Neuronal stem cell (in vitro differentiated cells): ENCODE measurements around the gene LMBR1L.

Experiments used
- DNase-seq: peaks from one replicate; pipeline ENCODE4 v3.0.0-alpha.2; 2013; ENCODE audit warnings: low spot score
- H2AFZ ChIP-seq: one replicate; pipeline ENCODE4 v1.6.1; 2013; ENCODE audit warnings: mild to moderate bottlenecking, low read length, inconsistent platforms
- H2AK5ac ChIP-seq: 2 replicates; pipeline ENCODE4 v1.6.1; 2013; ENCODE audit warnings: low read depth, mild to moderate bottlenecking, inconsistent platforms, low read length, moderate library complexity, mixed read lengths
- H2BK120ac ChIP-seq: 2 replicates; pipeline ENCODE4 v1.6.1; 2013; ENCODE audit warnings: low read depth, mild to moderate bottlenecking, inconsistent platforms, low read length, moderate library complexity, mixed read lengths
- H2BK12ac ChIP-seq: one replicate; pipeline ENCODE4 v1.6.1; 2013; ENCODE audit warnings: low read length, inconsistent platforms
- H2BK15ac ChIP-seq: 2 replicates; pipeline ENCODE4 v1.6.1; 2013; ENCODE audit warnings: mild to moderate bottlenecking, low read length, inconsistent platforms, mixed read lengths
- H2BK5ac ChIP-seq: one replicate; pipeline ENCODE4 v1.6.1; 2013; ENCODE audit warnings: inconsistent platforms, mild to moderate bottlenecking, low read length, moderate library complexity
- H3K14ac ChIP-seq: one replicate; pipeline ENCODE4 v1.6.1; 2013; ENCODE audit warnings: low read length, inconsistent platforms
- H3K18ac ChIP-seq: 2 replicates; pipeline ENCODE4 v1.6.1; 2013; ENCODE audit warnings: low read length, inconsistent platforms
- H3K23ac ChIP-seq: 2 replicates; pipeline ENCODE4 v1.6.1; 2013; ENCODE audit warnings: low read depth, mild to moderate bottlenecking, mixed read lengths, low read length, inconsistent platforms; ENCODE audit not compliant: poor library complexity
- H3K27ac ChIP-seq: replicated peaks from 3 replicates; pipeline ENCODE4 v1.5.1; 2013; ENCODE audit warnings: low read length, inconsistent platforms
- H3K27me3 ChIP-seq, 3 experiments: 2 replicates each; pipeline ENCODE4 v1.6.1; 2013; ENCODE audit warnings: low read length in 3 of 3, mild to moderate bottlenecking in 2 of 3, inconsistent platforms in 1 of 3, low read depth in 1 of 3, mixed read lengths in 1 of 3, moderate library complexity in 1 of 3; ENCODE audit not compliant: control insufficient read depth in 3 of 3, insufficient read depth in 3 of 3
- H3K36me3 ChIP-seq, 2 donors: replicated peaks in 1 of 2; 2 replicates each; pipeline ENCODE4 v1.6.1; 2013; ENCODE audit warnings: low read length in 2 of 2; ENCODE audit not compliant: control insufficient read depth in 2 of 2, insufficient read depth in 2 of 2
- H3K4ac ChIP-seq: 2 replicates; pipeline ENCODE4 v1.6.1; 2013; ENCODE audit warnings: inconsistent platforms, mild to moderate bottlenecking, low read length, moderate library complexity
- H3K4me1 ChIP-seq, 2 donors: 1 replicate in 1 of 2; 2 replicates in 1 of 2; pipeline ENCODE4 v1.6.1; 2013; ENCODE audit warnings: low read length in 2 of 2, low read depth in 1 of 2; ENCODE audit not compliant: control insufficient read depth in 2 of 2, insufficient read depth in 1 of 2
- H3K4me2 ChIP-seq: one replicate; pipeline ENCODE4 v1.6.1; 2013; ENCODE audit warnings: mild to moderate bottlenecking, low read length, inconsistent platforms; ENCODE audit not compliant: insufficient read depth, poor library complexity, severe bottlenecking
- H3K4me3 ChIP-seq, 2 donors: 2 replicates each; pipeline ENCODE4 v1.5.1; 2013; ENCODE audit warnings: low read length in 2 of 2, mild to moderate bottlenecking in 2 of 2, inconsistent platforms in 1 of 2, moderate library complexity in 1 of 2
- H3K79me1 ChIP-seq: one replicate; pipeline ENCODE4 v1.6.1; 2013; ENCODE audit warnings: low read depth, mild to moderate bottlenecking, inconsistent platforms, low read length, moderate library complexity
- H3K9ac ChIP-seq: one replicate; pipeline ENCODE4 v1.6.1; 2013; ENCODE audit warnings: mild to moderate bottlenecking, low read depth, low read length, inconsistent platforms; ENCODE audit not compliant: poor library complexity
- H3K9me3 ChIP-seq, 2 donors: replicated peaks in 1 of 2; 2 replicates each; pipeline versions ENCODE3 to v1.6.1; 2013; ENCODE audit warnings: low read length in 2 of 2, mild to moderate bottlenecking in 2 of 2, inconsistent platforms in 1 of 2, low read depth in 1 of 2, mixed read lengths in 1 of 2, moderate library complexity in 1 of 2; ENCODE audit not compliant: control insufficient read depth in 2 of 2, insufficient read depth in 1 of 2
- H4K8ac ChIP-seq: one replicate; pipeline ENCODE4 v1.6.1; 2013; ENCODE audit warnings: low read depth, mild to moderate bottlenecking, inconsistent platforms, low read length, moderate library complexity
- H4K91ac ChIP-seq: one replicate; pipeline ENCODE4 v1.6.1; 2013; ENCODE audit warnings: low read length, low read depth, mild to moderate bottlenecking, inconsistent platforms; ENCODE audit not compliant: poor library complexity
- WGBS, 2 donors: extraction: QIAGEN DNeasy Blood & Tissue Kit; methylation state at CpG; one replicate each; pipeline ENCODE4 v1.1.7; 2013; ENCODE audit warnings: missing lambda C conversion rate in 2 of 2, mixed read lengths in 1 of 2; ENCODE audit not compliant: insufficient read length in 2 of 2, insufficient replicate concordance in 1 of 2; ENCODE audit errors: extremely low coverage in 2 of 2; 5-methylcytosine and 5-hydroxymethylcytosine counted together

The LMBR1L gene

DNA sequence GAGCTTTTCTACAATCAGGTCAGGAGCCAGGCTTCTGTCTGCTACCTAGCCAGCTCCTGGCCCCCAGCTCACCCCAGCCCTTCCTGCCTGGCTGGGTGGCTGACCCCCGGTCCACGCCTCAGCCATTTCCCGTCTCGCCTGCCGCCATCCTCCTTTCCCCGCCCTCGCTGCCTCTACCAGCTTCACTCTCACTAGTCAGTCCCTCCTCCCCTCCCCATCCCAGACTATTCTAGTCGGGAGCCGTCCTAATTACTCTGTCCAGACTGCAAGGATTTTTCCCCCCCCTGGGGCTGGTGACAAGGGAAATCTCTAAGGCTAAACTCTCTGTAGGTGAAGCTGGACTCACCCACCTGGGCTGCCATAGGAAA, 16.9 kb downstream of the LMBR1L start:
- Histone ChIP-seq H3K4me1 (peaks cover 19 to 36% of the 10 kb centered on the region in 2 donors), H3K14ac (peak overlapping the region; percentile 27), H3K18ac (peak overlapping the region; percentile 65), H2BK120ac (no peak overlapping the region), H2AK5ac (peak overlapping the region; percentile 90), H3K9me3 (peaks cover 2% of the 10 kb centered on the region in 2 donors), H3K9ac (no peak overlapping the region), H3K4ac (no peak overlapping the region), H3K27ac (no peak overlapping the region), H4K8ac (no peak overlapping the region), H2BK12ac (no peak overlapping the region), H2BK5ac (no peak overlapping the region), H2BK15ac (peak overlapping the region; percentile 68), H3K27me3 (peaks cover 34 to 55% (median 46%) of the 10 kb centered on the region in 3 experiments), H3K4me3 (no peak overlapping the region), H3K36me3 (peaks cover 11 to 34% of the 10 kb centered on the region in 2 donors), H4K91ac (no peak overlapping the region), H3K23ac (peak overlapping the region; percentile 68), H3K79me1 (no peaks in the 10 kb centered on the region), H2AFZ (peak overlapping the region; percentile 47), H3K4me2 (peak overlapping the region; percentile 51)
- WGBS, 2 donors = no CpG with 5 or more reads among the region's 9 CpGs
- DNase-seq = no peak

DNA sequence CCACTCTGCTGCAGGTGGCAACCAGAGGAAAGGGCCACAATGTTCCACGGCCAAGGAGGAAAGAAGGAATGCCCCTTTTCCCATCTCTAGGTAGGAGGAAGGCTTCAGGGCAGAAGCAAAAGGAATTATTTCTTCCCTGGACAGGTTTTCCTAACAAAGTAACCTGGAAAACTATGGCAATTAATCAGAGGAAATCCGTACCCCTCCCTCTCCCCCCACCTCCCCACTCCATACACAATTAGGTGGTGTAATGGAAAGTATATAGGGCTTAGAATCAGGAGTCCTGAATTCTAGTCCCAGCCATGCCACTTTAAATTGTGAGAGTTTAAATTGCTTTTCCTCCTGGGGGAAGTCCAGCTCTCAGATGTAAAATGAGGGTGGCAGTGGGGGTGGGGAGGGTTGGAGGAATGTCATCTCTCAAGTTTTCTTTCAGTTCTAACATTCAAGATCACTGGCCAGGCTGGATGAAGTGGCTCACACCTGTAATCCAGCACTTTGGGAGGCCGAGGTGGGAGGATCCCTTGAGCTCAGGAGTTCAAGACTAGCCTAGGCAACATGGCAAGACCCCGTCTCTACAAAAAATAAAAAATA, 17.7 kb downstream of the LMBR1L start:
- peak overlapping the region; percentile 46 for H3K23ac ChIP-seq
- no peak overlapping the region for H3K4ac ChIP-seq
- peaks cover 2% of the 10 kb centered on the region in 2 donors for H3K9me3 ChIP-seq
- DNase-seq = no peak
- H3K18ac ChIP-seq = peak overlapping the region; percentile 71
- H4K91ac ChIP-seq = no peak overlapping the region
- peaks cover 38 to 63% (median 54%) of the 10 kb centered on the region in 3 experiments for H3K27me3 ChIP-seq
- H3K4me1 ChIP-seq = peaks cover 21 to 41% of the 10 kb centered on the region in 2 donors
- peak overlapping the region; percentile 45 for H2BK15ac ChIP-seq
- no peaks in the 10 kb centered on the region for H3K79me1 ChIP-seq
- H3K36me3 ChIP-seq = peaks cover 11 to 25% of the 10 kb centered on the region in 2 donors
- H3K4me3 ChIP-seq = peak overlapping the region in 1 of 2 donors; percentile 52
- no peak overlapping the region for H2BK12ac ChIP-seq
- H3K14ac ChIP-seq = no peak overlapping the region
- H3K9ac ChIP-seq = no peak overlapping the region
- H2BK5ac ChIP-seq = peak overlapping the region; percentile 62
- no peak overlapping the region for H2BK120ac ChIP-seq
- no CpG with 5 or more reads among the region's 4 CpGs for WGBS, 2 donors
- H2AK5ac ChIP-seq = peak overlapping the region; percentile 76
- H4K8ac ChIP-seq = no peak overlapping the region
- no peak overlapping the region for H3K27ac ChIP-seq
- H3K4me2 ChIP-seq = peak overlapping the region; percentile 94
- peak overlapping the region; percentile 96 for H2AFZ ChIP-seq

DNA sequence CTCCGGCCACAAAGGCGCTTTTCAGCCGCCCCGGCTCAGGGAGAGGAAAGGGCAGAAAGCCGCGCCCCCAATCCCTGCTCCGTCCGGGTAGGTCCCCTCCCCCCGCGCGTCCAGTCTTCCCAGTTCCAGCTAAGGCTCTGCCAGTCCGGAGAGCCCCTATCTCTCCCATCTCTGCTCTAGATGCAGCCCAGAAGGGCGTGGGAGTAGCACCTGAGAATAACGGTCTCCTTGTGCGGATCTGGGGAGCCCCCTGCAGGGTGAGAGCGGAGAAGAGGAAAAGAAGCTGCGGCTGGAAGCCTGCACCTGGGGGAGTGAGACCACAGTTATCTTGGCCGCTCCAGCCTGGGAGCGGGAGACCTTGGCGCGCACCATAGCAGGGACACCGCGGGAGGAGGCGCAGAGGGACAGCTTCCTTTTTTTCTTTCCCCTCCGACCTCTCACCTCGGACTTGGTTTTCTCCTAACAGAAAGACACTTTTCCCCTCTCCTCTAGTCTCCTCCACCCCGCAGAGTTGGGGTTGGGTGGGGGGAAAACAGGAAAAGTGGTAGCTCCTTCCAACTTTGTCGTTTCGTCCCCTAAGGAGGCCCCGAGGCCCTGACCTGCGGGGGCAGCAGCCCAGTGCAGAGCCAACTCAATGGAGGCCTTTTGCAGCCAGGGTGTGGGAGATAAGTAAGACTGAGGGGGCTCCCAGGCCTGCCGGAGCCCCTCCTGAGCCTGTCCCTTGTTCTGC, 18.4 kb downstream of the LMBR1L start:
- peak; percentile 75 for DNase-seq
- Histone ChIP-seq H4K91ac (no peak overlapping the region), H3K4me2 (peak overlapping the region; percentile 94), H2AFZ (peak overlapping the region; percentile 96), H3K4me3 (peak overlapping the region; percentile 52 to 71), H3K4me1 (peaks cover 21 to 43% of the 10 kb centered on the region in 2 donors), H3K9ac (no peak overlapping the region), H3K27me3 (peaks cover 38 to 66% (median 60%) of the 10 kb centered on the region in 3 experiments), H3K14ac (no peak overlapping the region), H2BK12ac (no peak overlapping the region), H2BK5ac (peak overlapping the region; percentile 62), H2AK5ac (peak overlapping the region; percentile 76), H3K36me3 (peaks cover 6 to 18% of the 10 kb centered on the region in 2 donors), H3K23ac (peak overlapping the region; percentile 46), H3K27ac (peak overlapping the region; percentile 54), H3K18ac (peak overlapping the region; percentile 94), H3K79me1 (no peaks in the 10 kb centered on the region), H3K9me3 (peaks cover 2% of the 10 kb centered on the region in 2 donors), H2BK15ac (peak overlapping the region; percentile 45), H2BK120ac (peak overlapping the region; percentile 27), H3K4ac (no peak overlapping the region), H4K8ac (no peak overlapping the region)
- no CpG with 5 or more reads among the region's 32 CpGs for WGBS, 2 donors

DNA sequence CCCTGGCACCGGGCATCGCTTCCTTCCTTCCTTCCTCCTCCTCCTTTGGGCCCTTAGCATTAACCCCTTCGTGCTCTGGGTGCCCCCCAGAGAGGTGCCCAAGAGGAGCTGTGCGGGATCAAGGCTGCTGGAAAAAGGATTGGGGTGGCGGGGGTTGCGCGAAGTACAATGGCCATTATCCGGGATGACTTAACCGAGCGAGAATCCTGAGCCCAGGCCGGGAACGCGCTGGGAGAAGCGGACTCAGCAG, 18.9 kb downstream of the LMBR1L start:
- Histone ChIP-seq H3K9me3 (peaks cover 2% of the 10 kb centered on the region in 2 donors), H2BK15ac (peak overlapping the region; percentile 94), H2BK120ac (peak overlapping the region; percentile 27), H3K36me3 (peaks cover under 1 to 14% of the 10 kb centered on the region in 2 donors), H4K8ac (peak overlapping the region; percentile 66), H4K91ac (no peak overlapping the region), H3K27ac (peak overlapping the region; percentile 38), H3K79me1 (no peaks in the 10 kb centered on the region), H3K18ac (peak overlapping the region; percentile 94), H2AK5ac (peak overlapping the region; percentile 70), H3K14ac (no peak overlapping the region), H3K4me3 (peak overlapping the region; percentile 52 to 71), H3K4me1 (peaks cover 21 to 43% of the 10 kb centered on the region in 2 donors), H2AFZ (peak overlapping the region; percentile 96), H3K4ac (no peak overlapping the region), H2BK5ac (peak overlapping the region; percentile 62), H2BK12ac (peak overlapping the region; percentile 92), H3K9ac (no peak overlapping the region), H3K23ac (no peak overlapping the region), H3K27me3 (peaks cover 38 to 69% (median 65%) of the 10 kb centered on the region in 3 experiments), H3K4me2 (peak overlapping the region; percentile 94)
- no peak for DNase-seq
- no CpG with 5 or more reads among the region's 14 CpGs for WGBS, 2 donors
